ENCODE results near the gene CENPQ. TPM values are rescaled to one million over a fixed set of nuclear protein-coding genes. Genes with fewer than 3 reads are reported as not detected.

CENPQ gene
- total and polyA plus RNA-seq, 4 donors: 0.70 to 3.5 (median 1.4) TPM

DNA sequence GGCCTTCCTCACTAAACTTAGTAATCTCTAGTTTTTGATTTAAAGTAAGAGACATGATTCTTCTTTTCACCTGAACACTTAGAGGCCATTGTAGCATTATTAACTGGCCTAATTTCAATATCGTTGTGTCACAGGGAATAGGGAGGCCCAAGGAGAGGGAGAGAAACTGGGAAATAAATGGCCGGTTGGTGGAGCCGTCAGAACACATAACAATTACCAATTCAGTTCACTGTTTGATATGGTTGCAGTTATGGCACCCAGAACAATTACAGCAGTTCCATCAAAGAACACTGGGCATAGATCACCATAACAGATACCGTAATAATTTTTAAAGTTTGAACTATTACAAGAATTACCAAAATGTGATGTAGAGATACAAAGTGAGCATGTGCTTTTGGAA lies 27.5 kb downstream of the CENPQ start:
- no peak for DNase-seq (ENCODE audit: low spot score)
- Histone ChIP-seq H3K4me1 (ENCODE audit: control insufficient read depth in 4 of 4, insufficient read depth in 4 of 4, low read length in 3 of 4) (no peaks in the 10 kb centered on the region), H3K9ac (ENCODE audit: low read depth in 1 of 2, low read length in 2 of 2) (no peak overlapping the region), H3K4me3 (ENCODE audit: low read depth in 1 of 3, low read length in 3 of 3) (no peak overlapping the region), H3K27ac (ENCODE audit: low read depth in 1 of 2, low read length in 2 of 2) (no peak overlapping the region), H3K27me3 (ENCODE audit: control insufficient read depth in 4 of 4, insufficient read depth in 4 of 4, low read length in 3 of 4) (no peaks in the 10 kb centered on the region), H3K9me3 (ENCODE audit: control insufficient read depth in 4 of 4, low read length in 3 of 4) (no peaks in the 10 kb centered on the region), H3K36me3 (ENCODE audit: control insufficient read depth in 4 of 4, insufficient read depth in 3 of 4, low read depth in 1 of 4, low read length in 3 of 4) (peaks cover 0 to 7% (median 0%) of the 10 kb centered on the region in 4 donors)
- 94% methylated on average over 4 of the region's 4 CpGs for WGBS
- TF ChIP-seq NR2F2 (IDR thresholded peaks at IDR 0.05) (no peak), TAF1 (conservative IDR thresholded peaks at IDR 0.05) (no peak), SP1 (IDR thresholded peaks at IDR 0.05) (no peak), HNF4A (conservative IDR thresholded peaks at IDR 0.05) (no peak), RAD21 (IDR thresholded peaks at IDR 0.05) (peak; percentile 18 to 26), FOXA2 (IDR thresholded peaks at IDR 0.05) (no peak), EGR1 (IDR thresholded peaks at IDR 0.05; ENCODE audit: low read depth in 2 of 2) (no peak), HNF4G (IDR thresholded peaks at IDR 0.05) (no peak)
- TF ChIP-seq, protein P1, sequence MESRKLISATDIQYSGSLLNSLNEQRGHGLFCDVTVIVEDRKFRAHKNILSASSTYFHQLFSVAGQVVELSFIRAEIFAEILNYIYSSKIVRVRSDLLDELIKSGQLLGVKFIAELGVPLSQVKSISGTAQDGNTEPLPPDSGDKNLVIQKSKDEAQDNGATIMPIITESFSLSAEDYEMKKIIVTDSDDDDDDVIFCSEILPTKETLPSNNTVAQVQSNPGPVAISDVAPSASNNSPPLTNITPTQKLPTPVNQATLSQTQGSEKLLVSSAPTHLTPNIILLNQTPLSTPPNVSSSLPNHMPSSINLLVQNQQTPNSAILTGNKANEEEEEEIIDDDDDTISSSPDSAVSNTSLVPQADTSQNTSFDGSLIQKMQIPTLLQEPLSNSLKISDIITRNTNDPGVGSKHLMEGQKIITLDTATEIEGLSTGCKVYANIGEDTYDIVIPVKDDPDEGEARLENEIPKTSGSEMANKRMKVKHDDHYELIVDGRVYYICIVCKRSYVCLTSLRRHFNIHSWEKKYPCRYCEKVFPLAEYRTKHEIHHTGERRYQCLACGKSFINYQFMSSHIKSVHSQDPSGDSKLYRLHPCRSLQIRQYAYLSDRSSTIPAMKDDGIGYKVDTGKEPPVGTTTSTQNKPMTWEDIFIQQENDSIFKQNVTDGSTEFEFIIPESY (IDR thresholded peaks at IDR 0.05): no peak

DNA sequence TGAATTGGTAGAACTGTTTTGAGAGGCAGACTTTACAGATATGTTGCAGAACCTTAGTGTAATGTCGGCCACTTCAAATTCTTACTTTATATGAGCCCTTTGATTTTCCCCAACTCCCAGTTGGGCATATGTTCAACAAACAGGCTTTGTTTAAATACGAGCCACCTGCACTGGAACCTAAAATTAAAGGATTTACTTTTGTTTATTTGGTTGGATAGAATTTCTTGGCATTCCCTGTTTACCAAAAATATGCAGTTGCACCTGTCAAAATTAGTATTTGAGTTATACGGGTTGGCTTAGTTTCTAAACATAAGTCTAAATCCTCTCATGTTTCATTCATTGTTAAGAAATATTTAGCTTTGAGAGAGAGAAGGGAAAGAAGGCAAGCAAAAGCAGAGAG lies 34.1 kb downstream of the CENPQ start:
- DNase-seq (ENCODE audit: low spot score): no peak
- Histone ChIP-seq H3K9ac (ENCODE audit: low read depth in 1 of 2, low read length in 2 of 2) (no peak overlapping the region), H3K27ac (ENCODE audit: low read depth in 1 of 2, low read length in 2 of 2) (no peak overlapping the region), H3K9me3 (ENCODE audit: control insufficient read depth in 4 of 4, low read length in 3 of 4) (no peaks in the 10 kb centered on the region), H3K4me3 (ENCODE audit: low read depth in 1 of 3, low read length in 3 of 3) (no peak overlapping the region), H3K27me3 (ENCODE audit: control insufficient read depth in 4 of 4, insufficient read depth in 4 of 4, low read length in 3 of 4) (no peaks in the 10 kb centered on the region), H3K4me1 (ENCODE audit: control insufficient read depth in 4 of 4, insufficient read depth in 4 of 4, low read length in 3 of 4) (no peaks in the 10 kb centered on the region), H3K36me3 (ENCODE audit: control insufficient read depth in 4 of 4, insufficient read depth in 3 of 4, low read depth in 1 of 4, low read length in 3 of 4) (no peaks in the 10 kb centered on the region)
- TF ChIP-seq SP1 (IDR thresholded peaks at IDR 0.05) (no peak), YY1 (IDR thresholded peaks at IDR 0.05) (no peak), FOXA1 (IDR thresholded peaks at IDR 0.05) (no peak), GABPA (IDR thresholded peaks at IDR 0.05 in 1 of 2, conservative IDR thresholded peaks at IDR 0.05 in 1 of 2) (no peak), HNF4G (IDR thresholded peaks at IDR 0.05) (no peak), JUND (IDR thresholded peaks at IDR 0.05) (no peak), RAD21 (IDR thresholded peaks at IDR 0.05) (no peak), FOXA2 (IDR thresholded peaks at IDR 0.05) (no peak), TAF1 (conservative IDR thresholded peaks at IDR 0.05) (no peak), HNF4A (conservative IDR thresholded peaks at IDR 0.05) (no peak), EGR1 (IDR thresholded peaks at IDR 0.05; ENCODE audit: low read depth in 2 of 2) (no peak), NR2F2 (IDR thresholded peaks at IDR 0.05) (no peak), RXRA (IDR thresholded peaks at IDR 0.05) (no peak)
- TF ChIP-seq, protein P2, sequence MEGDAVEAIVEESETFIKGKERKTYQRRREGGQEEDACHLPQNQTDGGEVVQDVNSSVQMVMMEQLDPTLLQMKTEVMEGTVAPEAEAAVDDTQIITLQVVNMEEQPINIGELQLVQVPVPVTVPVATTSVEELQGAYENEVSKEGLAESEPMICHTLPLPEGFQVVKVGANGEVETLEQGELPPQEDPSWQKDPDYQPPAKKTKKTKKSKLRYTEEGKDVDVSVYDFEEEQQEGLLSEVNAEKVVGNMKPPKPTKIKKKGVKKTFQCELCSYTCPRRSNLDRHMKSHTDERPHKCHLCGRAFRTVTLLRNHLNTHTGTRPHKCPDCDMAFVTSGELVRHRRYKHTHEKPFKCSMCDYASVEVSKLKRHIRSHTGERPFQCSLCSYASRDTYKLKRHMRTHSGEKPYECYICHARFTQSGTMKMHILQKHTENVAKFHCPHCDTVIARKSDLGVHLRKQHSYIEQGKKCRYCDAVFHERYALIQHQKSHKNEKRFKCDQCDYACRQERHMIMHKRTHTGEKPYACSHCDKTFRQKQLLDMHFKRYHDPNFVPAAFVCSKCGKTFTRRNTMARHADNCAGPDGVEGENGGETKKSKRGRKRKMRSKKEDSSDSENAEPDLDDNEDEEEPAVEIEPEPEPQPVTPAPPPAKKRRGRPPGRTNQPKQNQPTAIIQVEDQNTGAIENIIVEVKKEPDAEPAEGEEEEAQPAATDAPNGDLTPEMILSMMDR (IDR thresholded peaks at IDR 0.05; ENCODE audit: low read depth, low read length, missing input control): no peak
- TF ChIP-seq, protein P1 (IDR thresholded peaks at IDR 0.05): no peak
- TF ChIP-seq, protein P3, sequence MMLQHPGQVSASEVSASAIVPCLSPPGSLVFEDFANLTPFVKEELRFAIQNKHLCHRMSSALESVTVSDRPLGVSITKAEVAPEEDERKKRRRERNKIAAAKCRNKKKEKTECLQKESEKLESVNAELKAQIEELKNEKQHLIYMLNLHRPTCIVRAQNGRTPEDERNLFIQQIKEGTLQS (IDR thresholded peaks at IDR 0.05): no peak
- TF ChIP-seq, protein P4, sequence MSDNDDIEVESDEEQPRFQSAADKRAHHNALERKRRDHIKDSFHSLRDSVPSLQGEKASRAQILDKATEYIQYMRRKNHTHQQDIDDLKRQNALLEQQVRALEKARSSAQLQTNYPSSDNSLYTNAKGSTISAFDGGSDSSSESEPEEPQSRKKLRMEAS (IDR thresholded peaks at IDR 0.05): no peak
- TF ChIP-seq, protein P5, sequence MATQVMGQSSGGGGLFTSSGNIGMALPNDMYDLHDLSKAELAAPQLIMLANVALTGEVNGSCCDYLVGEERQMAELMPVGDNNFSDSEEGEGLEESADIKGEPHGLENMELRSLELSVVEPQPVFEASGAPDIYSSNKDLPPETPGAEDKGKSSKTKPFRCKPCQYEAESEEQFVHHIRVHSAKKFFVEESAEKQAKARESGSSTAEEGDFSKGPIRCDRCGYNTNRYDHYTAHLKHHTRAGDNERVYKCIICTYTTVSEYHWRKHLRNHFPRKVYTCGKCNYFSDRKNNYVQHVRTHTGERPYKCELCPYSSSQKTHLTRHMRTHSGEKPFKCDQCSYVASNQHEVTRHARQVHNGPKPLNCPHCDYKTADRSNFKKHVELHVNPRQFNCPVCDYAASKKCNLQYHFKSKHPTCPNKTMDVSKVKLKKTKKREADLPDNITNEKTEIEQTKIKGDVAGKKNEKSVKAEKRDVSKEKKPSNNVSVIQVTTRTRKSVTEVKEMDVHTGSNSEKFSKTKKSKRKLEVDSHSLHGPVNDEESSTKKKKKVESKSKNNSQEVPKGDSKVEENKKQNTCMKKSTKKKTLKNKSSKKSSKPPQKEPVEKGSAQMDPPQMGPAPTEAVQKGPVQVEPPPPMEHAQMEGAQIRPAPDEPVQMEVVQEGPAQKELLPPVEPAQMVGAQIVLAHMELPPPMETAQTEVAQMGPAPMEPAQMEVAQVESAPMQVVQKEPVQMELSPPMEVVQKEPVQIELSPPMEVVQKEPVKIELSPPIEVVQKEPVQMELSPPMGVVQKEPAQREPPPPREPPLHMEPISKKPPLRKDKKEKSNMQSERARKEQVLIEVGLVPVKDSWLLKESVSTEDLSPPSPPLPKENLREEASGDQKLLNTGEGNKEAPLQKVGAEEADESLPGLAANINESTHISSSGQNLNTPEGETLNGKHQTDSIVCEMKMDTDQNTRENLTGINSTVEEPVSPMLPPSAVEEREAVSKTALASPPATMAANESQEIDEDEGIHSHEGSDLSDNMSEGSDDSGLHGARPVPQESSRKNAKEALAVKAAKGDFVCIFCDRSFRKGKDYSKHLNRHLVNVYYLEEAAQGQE (IDR thresholded peaks at IDR 0.05): no peak
- WGBS: 88% methylated on average over 3 of the region's 3 CpGs

All from liver (tissue), 9 donors.